ENCODE results near the gene NDUFS8.
A peak's percentile ranks its signal among the peaks of the same experiment; 100 is the strongest.

The NDUFS8 gene

GRCh38 chr11:68049509-68050370 lies 19.3 kb downstream of the NDUFS8 start:
- no peak for DNase-seq (ENCODE audit: low spot score)

- DNase-seq (ENCODE audit: low spot score) = no peak
These were observed 19.9 kb downstream of the NDUFS8 start for GRCh38 chr11:68050371-68050841.

GRCh38 chr11:68051191-68052136 lies 21.0 kb downstream of the NDUFS8 start:
- peak; percentile 25 for DNase-seq (ENCODE audit: low spot score)

- no peak for DNase-seq (ENCODE audit: low spot score)
These were observed 21.8 kb downstream of the NDUFS8 start for GRCh38 chr11:68052137-68052873.

GRCh38 chr11:68053117-68053516 lies 22.6 kb downstream of the NDUFS8 start:
- peak; percentile 14 for DNase-seq (ENCODE audit: low spot score)

GRCh38 chr11:68053981-68054812 lies 23.7 kb downstream of the NDUFS8 start:
- DNase-seq (ENCODE audit: low spot score) = no peak

- DNase-seq (ENCODE audit: low spot score) = no peak
These were observed 26.1 kb downstream of the NDUFS8 start for GRCh38 chr11:68056317-68057285.

- DNase-seq (ENCODE audit: low spot score) = no peak
These were observed 27.3 kb downstream of the NDUFS8 start for GRCh38 chr11:68057807-68058206.

GRCh38 chr11:68061508-68061907 lies 31.0 kb downstream of the NDUFS8 start:
- no peak for DNase-seq (ENCODE audit: low spot score)

- no peak for DNase-seq (ENCODE audit: low spot score)
These were observed 34.4 kb downstream of the NDUFS8 start for GRCh38 chr11:68064926-68065325.

- DNase-seq (ENCODE audit: low spot score) = no peak
These were observed 35.4 kb downstream of the NDUFS8 start for GRCh38 chr11:68065841-68066240.

GRCh38 chr11:68066742-68067141 lies 36.3 kb downstream of the NDUFS8 start:
- DNase-seq (ENCODE audit: low spot score) = no peak

GRCh38 chr11:68067991-68068390 lies 37.5 kb downstream of the NDUFS8 start:
- no peak for DNase-seq (ENCODE audit: low spot score)

GRCh38 chr11:68071281-68072048 lies 41.0 kb downstream of the NDUFS8 start:
- DNase-seq (ENCODE audit: low spot score) = no peak

- DNase-seq (ENCODE audit: low spot score) = no peak
These were observed 44.3 kb downstream of the NDUFS8 start for GRCh38 chr11:68074584-68075352.

- no peak for DNase-seq (ENCODE audit: low spot score)
These were observed 46.0 kb downstream of the NDUFS8 start for GRCh38 chr11:68076371-68077042.

All from AG20443 (cell line).